Lung (tissue), 12 donors: ENCODE results near the gene GUCA2A. TPM values are rescaled to one million over a fixed set of nuclear protein-coding genes. Genes with fewer than 3 reads are reported as not detected.

ENCODE experiments used
- ATAC-seq: fragments of 200-7000 bp; cut with Tn5 transposase; one replicate; pipeline ENCODE4 v1.9.1; 2020; ENCODE audit warnings: moderate number of reproducible peaks; ENCODE audit not compliant: insufficient read depth, low FRiP score
- DNase-seq, 3 donors: peaks; one replicate each; pipeline ENCODE4 v3.0.0-alpha.2; 2013 to 2017
- H3K27ac ChIP-seq, 2 donors: one replicate each; pipeline ENCODE4 v1.5.1; 2013; ENCODE audit warnings: mild to moderate bottlenecking in 2 of 2, moderate library complexity in 2 of 2, control low read depth in 1 of 2, inconsistent platforms in 1 of 2, low read depth in 1 of 2, low read length in 1 of 2
- H3K27me3 ChIP-seq, 3 donors: one replicate each; pipeline ENCODE4 v1.5.1; 2013; ENCODE audit warnings: low read length in 2 of 3; ENCODE audit not compliant: control insufficient read depth in 3 of 3, insufficient read depth in 3 of 3
- H3K36me3 ChIP-seq, 4 donors: one replicate each; pipeline ENCODE4 v1.5.1; 2013; ENCODE audit warnings: low read length in 4 of 4, mild to moderate bottlenecking in 1 of 4, moderate library complexity in 1 of 4; ENCODE audit not compliant: control insufficient read depth in 4 of 4, insufficient read depth in 4 of 4
- H3K4me1 ChIP-seq, 5 donors: one replicate each; pipeline ENCODE4 v1.5.1; 2013; ENCODE audit warnings: low read length in 5 of 5, mild to moderate bottlenecking in 2 of 5, moderate library complexity in 1 of 5; ENCODE audit not compliant: control insufficient read depth in 5 of 5, insufficient read depth in 5 of 5
- H3K4me3 ChIP-seq: one replicate; pipeline ENCODE4 v1.5.1; 2013; ENCODE audit warnings: mild to moderate bottlenecking, control low read depth, moderate library complexity
- H3K9ac ChIP-seq, 2 donors: one replicate each; pipeline ENCODE4 v1.5.1; 2013; ENCODE audit warnings: low read length in 2 of 2, control low read depth in 1 of 2; ENCODE audit not compliant: insufficient read depth in 1 of 2
- H3K9me3 ChIP-seq, 4 donors: one replicate each; pipeline ENCODE4 v1.5.1; 2013; ENCODE audit warnings: low read length in 3 of 4, mild to moderate bottlenecking in 1 of 4, moderate library complexity in 1 of 4; ENCODE audit not compliant: control insufficient read depth in 4 of 4, insufficient read depth in 3 of 4
- WGBS, 2 donors: extraction: QIAGEN DNeasy Blood & Tissue Kit; methylation state at CpG; one replicate each; pipeline ENCODE4 v1.1.7; 2013; 5-methylcytosine and 5-hydroxymethylcytosine counted together
- polyA plus RNA-seq, 2 donors: library from polyadenylated mRNA; stranded (reverse); fragments of 200-250 nt; gene quantifications; one replicate each; pipeline ENCODE4 v1.2.1, GENCODE V29; 2013
- total RNA-seq, 2 donors: library from RNA; depleted of rRNA in 1 of 2; stranded (reverse); fragments of >200 nt in 1 of 2; gene quantifications; one replicate each; pipeline ENCODE4 v1.2.1, GENCODE V29; 2014 to 2021
- TF ChIP-seq, protein P1 (sequence below): IDR thresholded peaks from 2 replicates; pipeline ENCODE4 v1.5.1; 2012; ENCODE audit warnings: mild to moderate bottlenecking; ENCODE audit errors: control extremely low read depth, extremely low read depth
- donor health status: control.
- donor health status: control.
- donor health status: Bipolar disorder and iron deficiency.
- donor health status: healthy.
- donor health status: DM: yes; HTN: yes; CAD: no.

Gene GUCA2A
- total and polyA plus RNA-seq, 4 donors, result 0.28 to 0.29 TPM; not detected in 2

DNA sequence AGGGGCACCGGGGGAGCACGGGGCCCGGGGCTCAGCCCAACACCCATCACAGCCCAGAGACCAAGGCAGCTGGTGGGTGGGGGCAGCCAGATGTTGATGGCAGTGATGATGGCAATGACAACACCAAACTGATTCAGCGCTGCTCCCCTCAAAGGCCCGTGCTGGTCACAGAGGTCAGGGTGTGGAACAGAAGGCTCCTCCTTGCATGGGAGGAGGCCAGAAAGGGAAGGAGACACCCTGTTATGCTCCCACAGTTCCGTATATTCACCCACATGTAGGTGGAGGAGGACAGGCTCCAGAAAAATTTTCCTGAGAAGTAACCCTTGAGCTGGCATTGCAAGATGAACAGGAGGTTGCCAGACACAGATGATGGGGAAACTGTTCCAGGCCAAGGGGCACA lies 10.9 kb downstream of the GUCA2A start:
- Histone ChIP-seq H3K4me3 (no peak overlapping the region), H3K27ac (no peak overlapping the region), H3K36me3 (no peaks in the 10 kb centered on the region), H3K9me3 (no peaks in the 10 kb centered on the region), H3K27me3 (no peaks in the 10 kb centered on the region), H3K4me1 (no peaks in the 10 kb centered on the region), H3K9ac (no peak overlapping the region)
- DNase-seq (no peak), ATAC-seq (no peak)
- TF ChIP-seq, protein P1, sequence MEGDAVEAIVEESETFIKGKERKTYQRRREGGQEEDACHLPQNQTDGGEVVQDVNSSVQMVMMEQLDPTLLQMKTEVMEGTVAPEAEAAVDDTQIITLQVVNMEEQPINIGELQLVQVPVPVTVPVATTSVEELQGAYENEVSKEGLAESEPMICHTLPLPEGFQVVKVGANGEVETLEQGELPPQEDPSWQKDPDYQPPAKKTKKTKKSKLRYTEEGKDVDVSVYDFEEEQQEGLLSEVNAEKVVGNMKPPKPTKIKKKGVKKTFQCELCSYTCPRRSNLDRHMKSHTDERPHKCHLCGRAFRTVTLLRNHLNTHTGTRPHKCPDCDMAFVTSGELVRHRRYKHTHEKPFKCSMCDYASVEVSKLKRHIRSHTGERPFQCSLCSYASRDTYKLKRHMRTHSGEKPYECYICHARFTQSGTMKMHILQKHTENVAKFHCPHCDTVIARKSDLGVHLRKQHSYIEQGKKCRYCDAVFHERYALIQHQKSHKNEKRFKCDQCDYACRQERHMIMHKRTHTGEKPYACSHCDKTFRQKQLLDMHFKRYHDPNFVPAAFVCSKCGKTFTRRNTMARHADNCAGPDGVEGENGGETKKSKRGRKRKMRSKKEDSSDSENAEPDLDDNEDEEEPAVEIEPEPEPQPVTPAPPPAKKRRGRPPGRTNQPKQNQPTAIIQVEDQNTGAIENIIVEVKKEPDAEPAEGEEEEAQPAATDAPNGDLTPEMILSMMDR, result no peak
- WGBS, 2 donors, result 79 to 92% methylated on average over 6 of the region's 6 CpGs

DNA sequence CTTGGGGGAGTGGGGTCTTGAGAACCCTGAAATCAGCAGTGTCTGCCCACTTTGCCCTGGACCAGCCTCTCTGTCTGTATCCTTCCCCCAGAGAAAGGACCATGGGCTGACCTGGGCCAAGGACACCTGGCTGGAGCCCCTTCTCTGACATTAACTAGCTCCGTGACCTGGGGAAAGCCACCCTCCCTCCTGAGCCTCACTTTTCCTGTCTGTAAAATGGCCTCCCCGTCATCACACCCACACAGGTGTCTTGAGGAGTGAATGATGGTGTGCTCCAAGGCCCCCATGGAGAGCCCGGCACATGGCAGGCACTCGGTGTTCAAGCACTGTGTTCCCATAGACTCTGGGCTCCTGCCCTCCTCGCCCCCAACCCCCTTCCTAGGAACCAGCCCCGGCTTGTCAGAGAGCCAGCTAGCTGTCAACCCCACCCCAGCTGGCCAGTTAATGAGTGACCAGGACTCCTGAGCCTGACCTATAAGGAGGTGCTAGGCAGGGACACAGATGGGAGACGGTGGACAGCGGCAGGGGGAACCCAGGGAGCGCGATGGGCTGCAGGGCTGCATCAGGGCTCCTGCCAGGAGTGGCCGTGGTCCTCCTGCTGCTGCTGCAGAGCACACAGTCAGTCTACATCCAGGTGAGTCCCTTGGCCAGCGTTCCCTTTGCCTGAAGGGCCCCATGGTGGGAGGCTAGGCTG lies 11.5 kb downstream of the GUCA2A start, which contains the start of gene GUCA2B:
Gene GUCA2B (plus strand): TSS at position 504 of the 694 bp plus-strand sequence. CDS start 41 bp downstream, at position 545.
- Histone ChIP-seq H3K4me1 (no peaks in the 10 kb centered on the region), H3K9me3 (no peaks in the 10 kb centered on the region), H3K4me3 (no peak within 1 kb of the TSS), H3K27me3 (no peaks in the 10 kb centered on the region), H3K36me3 (no peaks in the 10 kb centered on the region), H3K9ac (no peak within 1 kb of the TSS), H3K27ac (peak within 1 kb of the TSS in 1 of 2 donors; percentile 20)
- ATAC-seq (no peak), DNase-seq (no peak)
- 82 to 90% methylated on average over 12 of the region's 12 CpGs for WGBS, 2 donors
- TF ChIP-seq, protein P1, result no peak

DNA sequence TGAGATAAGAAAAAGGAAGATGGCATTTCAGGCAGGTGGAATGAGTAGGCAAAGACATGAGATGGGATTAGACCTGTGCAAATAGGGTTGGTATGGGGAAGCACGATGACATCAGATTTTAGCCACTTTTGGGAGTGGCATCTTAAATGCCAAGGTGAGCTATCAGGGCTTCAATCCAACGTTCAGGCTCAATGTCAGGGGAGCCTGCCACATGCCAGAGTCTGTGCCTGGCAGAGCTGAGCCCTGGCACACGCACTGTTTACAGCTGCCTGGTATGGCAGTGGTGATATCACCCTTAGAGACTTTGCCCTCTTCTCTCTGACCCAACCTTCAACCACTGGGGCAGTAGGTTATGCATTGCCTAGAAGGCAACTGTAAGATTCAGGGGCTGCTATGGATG lies 12.4 kb downstream of the GUCA2A start:
- DNase-seq (no peak), ATAC-seq (no peak)
- H3K36me3 ChIP-seq, result no peaks in the 10 kb centered on the region
- H3K9me3 ChIP-seq, result no peaks in the 10 kb centered on the region
- H3K27ac ChIP-seq, result peak overlapping the region in 1 of 2 donors; percentile 20
- WGBS, 2 donors, result 63 to 86% methylated on average over 3 of the region's 3 CpGs
- no peaks in the 10 kb centered on the region for H3K4me1 ChIP-seq
- H3K4me3 ChIP-seq, result no peak overlapping the region
- TF ChIP-seq, protein P1, result no peak
- H3K27me3 ChIP-seq, result no peaks in the 10 kb centered on the region
- no peak overlapping the region for H3K9ac ChIP-seq

DNA sequence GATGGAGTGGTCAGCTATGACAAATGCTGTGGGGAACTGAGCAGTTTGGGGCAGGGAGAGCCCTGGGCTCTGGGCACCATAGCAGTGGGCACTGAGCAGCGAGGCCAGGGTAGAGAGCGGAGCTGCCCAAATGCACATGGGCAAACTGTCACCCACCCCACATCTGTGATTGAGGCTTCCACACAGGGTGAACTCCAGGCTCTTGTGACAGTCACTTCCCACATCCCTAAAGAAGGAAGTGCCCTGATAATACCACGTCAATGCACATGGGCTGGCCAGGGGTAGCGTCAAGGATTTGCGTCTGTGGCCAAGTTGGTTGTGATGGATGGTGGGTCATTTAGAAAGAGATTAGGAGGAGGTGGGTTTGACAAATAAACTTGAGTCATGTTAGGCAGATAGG lies 13.9 kb downstream of the GUCA2A start:
- DNase-seq (peak in 1 of 3 donors; percentile 5), ATAC-seq (no peak)
- Histone ChIP-seq H3K27me3 (peaks cover 0 to 6% (median 2%) of the 10 kb centered on the region in 3 donors), H3K4me1 (peaks cover 0 to 3% (median 0%) of the 10 kb centered on the region in 5 donors), H3K4me3 (no peak overlapping the region), H3K36me3 (no peaks in the 10 kb centered on the region), H3K9ac (no peak overlapping the region), H3K9me3 (no peaks in the 10 kb centered on the region), H3K27ac (no peak overlapping the region)
- 81 to 84% methylated on average over 5 of the region's 5 CpGs for WGBS, 2 donors
- TF ChIP-seq, protein P1, result no peak
